OCI-LY7 (cell line): ENCODE results near the gene SOWAHC. TPM values are rescaled to one million over a fixed set of nuclear protein-coding genes. Genes with fewer than 3 reads are reported as not detected.

Source experiments
- BruUV-seq: library from RNA; stranded (reverse); fragments of 400-500 nt; replicated peaks from 2 replicates; lab custom pipeline; 2021; lab: Mats Ljungman, UMichigan
- CTCF ChIA-PET: fragments of 300-600 bp; sonication (Branson Sonifier 250); formaldehyde crosslinking; loops from one replicate; lab custom pipeline; 2022; ENCODE audit warnings: antibody characterized with exemption; ENCODE audit not compliant: unreplicated experiment; lab: Charles Lee
- POLR2A ChIA-PET: fragments of 300-600 bp; sonication (Branson Sonifier 250); formaldehyde crosslinking; loops from one replicate; lab custom pipeline; 2022; ENCODE audit warnings: antibody characterized with exemption; lab: Charles Lee
- DNase-seq: peaks from one replicate; pipeline ENCODE4 v3.0.0-alpha.2; 2015; ENCODE audit warnings: low spot score
- H2AFZ ChIP-seq: fragments of 200-600 bp; sonication (generic), shearing (Covaris generic); 2 replicates; pipeline ENCODE4 v1.6.1; 2014; ENCODE audit warnings: mild to moderate bottlenecking, antibody characterized with exemption, low read length, moderate library complexity
- H3K27ac ChIP-seq: fragments of 200-600 bp; sonication (generic); 2 replicates; pipeline ENCODE4 v1.5.1; 2014; ENCODE audit warnings: mixed run types, low read depth, mild to moderate bottlenecking, moderate library complexity, low read length, inconsistent platforms; ENCODE audit not compliant: poor library complexity, severe bottlenecking
- H3K36me3 ChIP-seq: fragments of 200-600 bp; sonication (generic); 2 replicates; pipeline ENCODE4 v1.6.1; 2014; ENCODE audit warnings: mild to moderate bottlenecking, antibody characterized with exemption, low read length, moderate library complexity, mixed read lengths; ENCODE audit not compliant: insufficient read depth
- H3K4me1 ChIP-seq: fragments of 200-600 bp; sonication (generic); 2 replicates; pipeline ENCODE4 v1.5.1; 2014; ENCODE audit warnings: mild to moderate bottlenecking, low read length; ENCODE audit not compliant: insufficient read depth, poor library complexity, severe bottlenecking
- H3K4me2 ChIP-seq: fragments of 200-600 bp; sonication (generic); 2 replicates; pipeline ENCODE4 v1.6.1; 2014; ENCODE audit warnings: mild to moderate bottlenecking, low read length
- H3K4me3 ChIP-seq: fragments of 200-600 bp; sonication (generic); 2 replicates; pipeline ENCODE4 v1.5.1; 2014; ENCODE audit warnings: mild to moderate bottlenecking, low read depth, low read length; ENCODE audit not compliant: poor library complexity, severe bottlenecking
- H3K79me2 ChIP-seq: fragments of 200-600 bp; sonication (generic); 2 replicates; pipeline ENCODE4 v1.6.1; 2016; ENCODE audit warnings: low read depth, mild to moderate bottlenecking, low read length, moderate library complexity, mixed read lengths; ENCODE audit not compliant: insufficient read depth
- H3K9me2 ChIP-seq: fragments of 200-600 bp; sonication (generic); 2 replicates; pipeline ENCODE4 v1.6.1; 2016; ENCODE audit warnings: mild to moderate bottlenecking, low read length, mixed read lengths; ENCODE audit not compliant: insufficient read depth
- H3K9me3 ChIP-seq: fragments of 200-600 bp; sonication (generic); 2 replicates; pipeline ENCODE4 v1.6.1; 2014; ENCODE audit warnings: mild to moderate bottlenecking, mixed run types, low read length, mixed read lengths
- H4K20me1 ChIP-seq: fragments of 200-600 bp; sonication (generic); 2 replicates; pipeline ENCODE4 v1.6.1; 2014; ENCODE audit warnings: mild to moderate bottlenecking, antibody characterized with exemption, low read length, moderate library complexity, mixed read lengths; ENCODE audit not compliant: insufficient read depth
- EZH2phosphoT487 ChIP-seq: fragments of 200-600 bp; sonication (generic); IDR thresholded peaks from 2 replicates; pipeline ENCODE4 v1.6.1; 2018; ENCODE audit warnings: low read depth, borderline replicate concordance, mild to moderate bottlenecking, mixed run types, antibody characterized with exemption, low read length, moderate library complexity, mixed read lengths
- intact Hi-C: fragments of 100-400 bp; cut with micrococcal nuclease; formaldehyde crosslinking; loops from one replicate; pipeline ENCODE4 v1.10.0; 2022; ENCODE audit not compliant: unreplicated experiment
- total RNA-seq, 2 experiments: library from RNA; depleted of rRNA in 1 of 2; stranded (reverse); fragments of >200 nt in 1 of 2; shearing (Covaris generic) in 1 of 2; gene quantifications; 2 replicates each; pipeline ENCODE4 v1.2.3, GENCODE V29; 2014 to 2022
- TF ChIP-seq, protein P1 (sequence below): fragments of 200-600 bp; sonication (generic); conservative IDR thresholded peaks from 2 replicates; pipeline ENCODE4 v1.5.1; 2014; ENCODE audit warnings: mild to moderate bottlenecking, antibody characterized with exemption, low read length, moderate library complexity, mixed read lengths

SOWAHC gene
- total RNA-seq, 2 experiments from 2014 or later, result not detected

GRCh38 chr2:109649736-109650695 lies 35.9 kb downstream of the SOWAHC start:
- Histone ChIP-seq H4K20me1 (no peaks in the 10 kb centered on the region), H3K9me2 (no peaks in the 10 kb centered on the region), H3K79me2 (no peaks in the 10 kb centered on the region), H3K36me3 (no peaks in the 10 kb centered on the region), H3K27ac (no peak overlapping the region), H3K4me3 (no peak overlapping the region), H3K4me1 (no peaks in the 10 kb centered on the region), H2AFZ (no peak overlapping the region), H3K4me2 (no peak overlapping the region), H3K9me3 (no peaks in the 10 kb centered on the region)
- CTCF ChIA-PET, result no interaction called here
- TF ChIP-seq EZH2phosphoT487, result no peak
- TF ChIP-seq, protein P1, sequence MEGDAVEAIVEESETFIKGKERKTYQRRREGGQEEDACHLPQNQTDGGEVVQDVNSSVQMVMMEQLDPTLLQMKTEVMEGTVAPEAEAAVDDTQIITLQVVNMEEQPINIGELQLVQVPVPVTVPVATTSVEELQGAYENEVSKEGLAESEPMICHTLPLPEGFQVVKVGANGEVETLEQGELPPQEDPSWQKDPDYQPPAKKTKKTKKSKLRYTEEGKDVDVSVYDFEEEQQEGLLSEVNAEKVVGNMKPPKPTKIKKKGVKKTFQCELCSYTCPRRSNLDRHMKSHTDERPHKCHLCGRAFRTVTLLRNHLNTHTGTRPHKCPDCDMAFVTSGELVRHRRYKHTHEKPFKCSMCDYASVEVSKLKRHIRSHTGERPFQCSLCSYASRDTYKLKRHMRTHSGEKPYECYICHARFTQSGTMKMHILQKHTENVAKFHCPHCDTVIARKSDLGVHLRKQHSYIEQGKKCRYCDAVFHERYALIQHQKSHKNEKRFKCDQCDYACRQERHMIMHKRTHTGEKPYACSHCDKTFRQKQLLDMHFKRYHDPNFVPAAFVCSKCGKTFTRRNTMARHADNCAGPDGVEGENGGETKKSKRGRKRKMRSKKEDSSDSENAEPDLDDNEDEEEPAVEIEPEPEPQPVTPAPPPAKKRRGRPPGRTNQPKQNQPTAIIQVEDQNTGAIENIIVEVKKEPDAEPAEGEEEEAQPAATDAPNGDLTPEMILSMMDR, result no peak
- BruUV-seq, result no TSS peak
- DNase-seq, result no peak
- POLR2A ChIA-PET, result no interaction called here
- intact Hi-C loops, result no loop called here

GRCh38 chr2:109654326-109655050 lies 40.3 kb downstream of the SOWAHC start:
- no peaks in the 10 kb centered on the region for H3K36me3 ChIP-seq
- no peaks in the 10 kb centered on the region for H3K9me3 ChIP-seq
- no peak overlapping the region for H3K27ac ChIP-seq
- CTCF ChIA-PET, result no interaction called here
- no peak overlapping the region for H3K4me2 ChIP-seq
- no peaks in the 10 kb centered on the region for H4K20me1 ChIP-seq
- H2AFZ ChIP-seq, result no peak overlapping the region
- no peaks in the 10 kb centered on the region for H3K4me1 ChIP-seq
- BruUV-seq, result no TSS peak
- POLR2A ChIA-PET, result no interaction called here
- TF ChIP-seq EZH2phosphoT487, result no peak
- TF ChIP-seq, protein P1, result no peak
- no peak for DNase-seq
- H3K4me3 ChIP-seq, result no peak overlapping the region
- no peaks in the 10 kb centered on the region for H3K79me2 ChIP-seq
- no peaks in the 10 kb centered on the region for H3K9me2 ChIP-seq
- intact Hi-C loops, result no loop called here
